Omental fat pad (tissue), 4 donors: ENCODE measurements around the gene NIT1. TPM values are rescaled to one million over a fixed set of nuclear protein-coding genes. Genes with fewer than 3 reads are reported as not detected.

Experiments
- ATAC-seq: fragments of 150-250 bp; one replicate; pipeline ENCODE4 v1.9.1; 2016; ENCODE audit warnings: mild to moderate bottlenecking, moderate library complexity; ENCODE audit not compliant: low FRiP score
- DNase-seq: peaks from one replicate; pipeline ENCODE4 v3.0.0-alpha.2; 2019; ENCODE audit warnings: low spot score
- CTCF ChIP-seq, 3 donors: fragments of 450-650 bp; IDR thresholded peaks; one replicate each; pipeline ENCODE4 v1.5.1; 2016 to 2017; ENCODE audit warnings: antibody characterized with exemption in 3 of 3, mild to moderate bottlenecking in 3 of 3, moderate library complexity in 2 of 3
- total RNA-seq, 4 donors: library from RNA; depleted of rRNA; stranded (reverse); fragments of >200 nt; gene quantifications; one replicate each; pipeline ENCODE4 v1.1.0, GENCODE V29; 2016

The NIT1 gene
- total RNA-seq, 4 donors from 2014 or later, result 28.1 to 122 (median 33.4) TPM

DNA sequence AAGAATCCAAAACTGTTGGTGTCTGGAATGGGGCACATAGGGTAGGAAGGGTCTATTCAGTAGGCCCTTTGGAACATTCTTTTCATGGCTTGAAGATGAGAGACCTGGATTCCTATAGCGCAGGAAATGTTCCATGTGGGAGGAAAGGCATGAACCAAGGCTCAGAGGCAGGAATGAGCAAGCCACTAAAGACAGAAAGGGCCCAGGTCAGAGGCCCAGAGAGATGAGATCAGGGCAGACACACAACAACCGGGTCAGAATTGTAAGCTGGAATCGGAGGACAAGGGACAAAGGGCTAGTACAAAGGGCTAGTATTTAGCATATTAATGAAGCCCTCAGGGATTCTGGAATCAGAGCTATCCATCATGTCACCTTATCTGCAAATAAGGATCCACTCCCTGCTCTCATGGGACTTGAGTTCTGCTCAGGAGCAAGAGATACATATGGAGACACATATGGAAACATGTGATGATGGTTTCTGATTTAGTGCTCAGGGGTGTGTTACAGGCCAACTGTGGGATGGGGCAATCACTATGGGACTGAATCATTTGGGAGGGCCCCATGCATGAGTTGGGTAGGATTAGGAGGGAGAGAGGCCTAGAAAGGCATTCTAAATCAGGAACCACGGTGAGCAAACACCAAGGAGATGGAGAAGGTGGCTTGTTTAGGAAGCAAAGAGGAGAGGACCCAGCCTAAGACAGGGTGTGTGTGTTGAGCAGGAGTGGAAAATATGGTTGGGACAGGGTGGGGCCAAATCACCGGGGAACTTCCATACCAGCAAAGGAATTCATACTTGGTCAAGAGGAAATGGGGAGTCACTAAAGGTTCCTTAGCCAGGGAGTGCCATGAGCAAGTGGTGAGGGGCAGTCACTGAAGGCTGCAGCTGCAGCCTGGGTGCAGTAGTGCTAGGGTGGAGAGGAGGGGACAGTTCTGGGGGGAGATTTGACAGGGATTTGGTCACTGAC is 37.2 kb upstream of the NIT1 start:
- DNase-seq (no peak), ATAC-seq (no peak)
- no peak for TF ChIP-seq CTCF (IDR thresholded peaks at IDR 0.05)

- no peak for TF ChIP-seq CTCF (IDR thresholded peaks at IDR 0.05)
- DNase-seq (no peak), ATAC-seq (no peak)
Measured at GRCh38 chr1:161081519-161081918, 36.4 kb upstream of the NIT1 start.

GRCh38 chr1:161082483-161082882 is 35.4 kb upstream of the NIT1 start:
- ATAC-seq (no peak), DNase-seq (no peak)
- TF ChIP-seq CTCF (IDR thresholded peaks at IDR 0.05), result no peak

DNA sequence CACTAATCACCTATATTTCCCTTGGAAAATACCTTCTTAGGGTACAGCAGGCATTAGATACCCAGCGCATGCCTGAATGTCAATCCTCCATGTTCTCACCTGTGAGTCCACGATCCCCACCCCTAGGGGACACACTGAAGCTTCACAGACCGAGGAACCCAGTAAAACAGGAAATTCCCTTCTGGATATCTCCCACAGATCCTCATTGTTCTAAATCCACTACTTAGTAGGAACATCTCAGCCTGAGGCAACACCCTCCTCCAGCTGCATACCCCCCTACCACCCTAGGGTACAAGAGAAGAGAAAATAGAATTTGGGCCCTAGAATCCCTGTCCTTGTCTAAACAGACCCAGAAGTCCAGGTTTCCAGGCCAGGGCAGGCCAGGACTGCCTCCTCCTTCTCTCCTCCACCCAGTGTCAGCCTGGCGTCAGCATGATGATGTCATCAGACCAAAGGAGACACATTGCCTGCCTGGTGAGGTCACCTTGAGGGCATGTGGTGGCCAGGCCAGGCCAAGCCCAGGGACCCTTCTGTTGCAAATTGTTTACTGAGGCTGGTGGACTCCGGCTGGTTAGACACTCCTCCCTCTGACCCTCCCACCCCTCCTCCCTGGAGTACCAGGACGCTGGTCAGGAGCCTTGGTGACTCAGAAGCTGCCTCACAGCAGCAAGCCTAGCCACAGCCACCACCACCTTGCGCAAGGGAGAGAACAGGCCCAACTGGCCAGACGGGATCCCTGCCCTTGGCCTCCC is 34.7 kb upstream of the NIT1 start:
- peak; percentile 39 for DNase-seq
- no peak for TF ChIP-seq CTCF (IDR thresholded peaks at IDR 0.05)
- ATAC-seq, result peak; percentile 84

- no peak for TF ChIP-seq CTCF (IDR thresholded peaks at IDR 0.05)
Measured at GRCh38 chr1:161083748-161084596, 33.9 kb upstream of the NIT1 start.

DNA sequence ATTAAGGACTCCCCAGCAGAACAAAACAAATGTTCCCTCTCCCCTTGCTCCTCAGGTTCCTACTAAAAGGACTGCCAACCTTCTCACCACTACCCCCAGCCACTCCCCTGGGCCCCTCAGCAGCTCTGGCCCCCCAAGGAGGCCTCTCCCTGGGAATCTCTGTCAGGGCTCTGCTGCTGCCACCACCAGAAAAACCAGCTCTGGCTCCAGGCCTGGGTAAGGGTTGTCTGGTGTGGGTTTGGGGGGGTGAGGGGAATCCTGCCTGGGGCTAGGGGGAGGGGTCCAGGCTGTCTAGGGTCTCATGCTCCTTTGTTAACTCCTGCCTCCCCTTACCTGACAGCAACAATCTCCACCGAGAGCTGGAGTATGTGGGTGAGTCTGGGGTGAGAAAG is 33.3 kb upstream of the NIT1 start:
- TF ChIP-seq CTCF (IDR thresholded peaks at IDR 0.05), result no peak
- no peak for ATAC-seq
- DNase-seq, result no peak

More at GRCh38 chr1:161083748-161084596, 33.9 kb upstream of the NIT1 start:
- DNase-seq, result no peak
- no peak for ATAC-seq
